Measurements from ENCODE around the gene FNTB. TPM values are rescaled to one million over a fixed set of nuclear protein-coding genes. Genes with fewer than 3 reads are reported as not detected.

Gene FNTB
- total and polyA plus RNA-seq, 2 experiments from 2014 or later = 8.6 to 12.5 TPM

DNA sequence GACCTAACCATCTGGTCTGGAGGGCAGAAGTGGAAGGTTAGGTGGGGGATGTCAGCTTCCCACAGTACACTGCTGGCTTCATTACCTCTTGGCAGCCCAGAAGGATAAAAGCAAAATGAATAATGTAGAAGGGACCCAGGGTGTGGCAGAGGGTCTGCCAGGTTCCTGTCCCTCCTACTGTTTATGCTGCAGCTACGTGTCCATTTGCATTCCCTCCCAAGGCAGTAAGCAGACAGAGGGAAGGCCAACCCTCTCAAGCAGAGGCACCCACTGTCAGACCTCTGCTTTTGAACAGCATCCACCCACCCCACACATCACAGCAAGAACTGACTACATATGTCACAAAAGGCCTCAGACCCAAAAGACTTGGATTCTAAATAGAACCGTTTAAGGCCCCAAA lies 96.2 kb downstream of the FNTB start:
- Histone ChIP-seq H3K36me3 (ENCODE audit: insufficient read depth) (peaks cover 37% of the 10 kb centered on the region), H3K4me1 (ENCODE audit: insufficient read depth) (0 out of 2 replicates have a peak, but pooled peaks cover 4% of the 10 kb centered on the region), H3K4me3 (no peak overlapping the region), H3K79me2 (replicated peaks; ENCODE audit: insufficient read depth) (peaks cover 25% of the 10 kb centered on the region), H2AFZ (no peak overlapping the region), H3K27me3 (ENCODE audit: insufficient read depth) (no peaks in the 10 kb centered on the region), H3K9me2 (ENCODE audit: insufficient read depth) (no peaks in the 10 kb centered on the region), H3F3A (replicated peaks; ENCODE audit: low read depth) (no peaks in the 10 kb centered on the region), H3K27ac (ENCODE audit: low read depth) (no peak overlapping the region), H3K4me2 (no peak overlapping the region), H4K20me1 (replicated peaks; ENCODE audit: insufficient read depth) (peaks cover 9% of the 10 kb centered on the region; the same call in 1 of the 2 replicates)
- ATAC-seq (no peak), DNase-seq (ENCODE audit: low spot score) (no peak)
- Mint-ChIP-seq H3K4me3 (no peak overlapping the region), H3K36me3 (ENCODE audit: low read depth) (peaks cover 62% of the 10 kb centered on the region), H3K4me1 (peaks cover 15% of the 10 kb centered on the region), H3K9me3 (peaks cover 29% of the 10 kb centered on the region), H3K27ac (no peak overlapping the region), H3K27me3 (ENCODE audit: insufficient read depth, low read depth, poor library complexity) (peaks cover 3% of the 10 kb centered on the region)
- no peak for TF ChIP-seq EZH2 (IDR thresholded peaks at IDR 0.05; ENCODE audit: low read depth, unreplicated experiment)
- TF ChIP-seq, protein P1, sequence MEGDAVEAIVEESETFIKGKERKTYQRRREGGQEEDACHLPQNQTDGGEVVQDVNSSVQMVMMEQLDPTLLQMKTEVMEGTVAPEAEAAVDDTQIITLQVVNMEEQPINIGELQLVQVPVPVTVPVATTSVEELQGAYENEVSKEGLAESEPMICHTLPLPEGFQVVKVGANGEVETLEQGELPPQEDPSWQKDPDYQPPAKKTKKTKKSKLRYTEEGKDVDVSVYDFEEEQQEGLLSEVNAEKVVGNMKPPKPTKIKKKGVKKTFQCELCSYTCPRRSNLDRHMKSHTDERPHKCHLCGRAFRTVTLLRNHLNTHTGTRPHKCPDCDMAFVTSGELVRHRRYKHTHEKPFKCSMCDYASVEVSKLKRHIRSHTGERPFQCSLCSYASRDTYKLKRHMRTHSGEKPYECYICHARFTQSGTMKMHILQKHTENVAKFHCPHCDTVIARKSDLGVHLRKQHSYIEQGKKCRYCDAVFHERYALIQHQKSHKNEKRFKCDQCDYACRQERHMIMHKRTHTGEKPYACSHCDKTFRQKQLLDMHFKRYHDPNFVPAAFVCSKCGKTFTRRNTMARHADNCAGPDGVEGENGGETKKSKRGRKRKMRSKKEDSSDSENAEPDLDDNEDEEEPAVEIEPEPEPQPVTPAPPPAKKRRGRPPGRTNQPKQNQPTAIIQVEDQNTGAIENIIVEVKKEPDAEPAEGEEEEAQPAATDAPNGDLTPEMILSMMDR (conservative IDR thresholded peaks at IDR 0.05; ENCODE audit: low read depth in 2 of 2) = no peak
- no peak for TF ChIP-seq STAT1 (IDR thresholded peaks at IDR 0.05; ENCODE audit: unreplicated experiment)
- TF ChIP-seq EZH2phosphoT487 (IDR thresholded peaks at IDR 0.05; ENCODE audit: unreplicated experiment) = no peak
- no peak for TF ChIP-seq POLR2AphosphoS5 (IDR thresholded peaks at IDR 0.05; ENCODE audit: low read depth)

DNA sequence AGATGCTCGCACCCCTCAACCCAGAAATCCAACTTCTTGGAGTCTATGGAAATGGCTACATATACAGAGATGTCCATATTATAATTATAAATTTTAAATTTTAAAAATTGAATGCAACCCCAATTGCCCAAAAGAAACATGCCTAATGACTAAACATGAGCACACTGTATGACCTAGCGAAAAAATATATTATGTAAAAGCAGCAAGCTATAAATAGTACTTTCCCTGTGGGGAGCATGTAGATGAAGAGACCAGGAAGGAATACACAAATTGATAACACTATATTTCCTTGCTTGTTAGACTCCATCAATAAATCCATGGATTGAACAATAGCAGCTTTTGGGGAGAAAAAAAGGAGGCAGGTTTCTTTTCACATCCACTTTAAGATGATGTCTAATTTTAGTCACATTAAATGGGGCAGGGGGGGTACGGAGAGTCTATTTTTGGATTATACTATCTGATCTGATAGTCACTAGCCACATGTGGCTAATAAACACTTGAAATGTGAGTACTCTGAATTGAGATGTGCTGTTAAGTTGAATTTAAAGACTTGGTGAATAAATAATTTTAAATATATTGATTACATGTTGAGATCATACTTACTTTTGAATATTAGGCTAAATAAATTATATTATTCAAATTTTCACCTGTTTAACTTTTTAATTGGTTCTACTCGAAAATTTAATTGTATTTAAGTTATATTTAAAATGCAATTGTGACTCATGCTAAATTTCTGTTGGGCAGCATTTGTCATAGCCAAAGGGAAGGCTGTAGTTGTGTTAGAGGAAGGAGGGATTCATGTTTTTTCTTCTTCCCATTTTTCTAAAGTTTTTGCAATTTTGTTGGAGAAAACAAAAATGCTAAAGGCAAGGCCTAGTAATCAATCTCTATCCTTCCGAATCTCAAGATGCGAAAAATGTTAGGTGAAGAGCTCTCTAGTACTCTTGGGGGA lies 98.1 kb downstream of the FNTB start:
- Histone ChIP-seq H3F3A (replicated peaks; ENCODE audit: low read depth) (no peaks in the 10 kb centered on the region), H3K27me3 (ENCODE audit: insufficient read depth) (no peaks in the 10 kb centered on the region), H3K4me2 (no peak overlapping the region), H4K20me1 (replicated peaks; ENCODE audit: insufficient read depth) (peaks cover 11% of the 10 kb centered on the region), H3K4me3 (no peak overlapping the region), H3K27ac (ENCODE audit: low read depth) (no peak overlapping the region), H3K36me3 (ENCODE audit: insufficient read depth) (peaks cover 53% of the 10 kb centered on the region), H2AFZ (no peak overlapping the region), H3K9me2 (ENCODE audit: insufficient read depth) (0 out of 2 replicates have a peak, but pooled peaks cover 2% of the 10 kb centered on the region), H3K4me1 (ENCODE audit: insufficient read depth) (0 out of 2 replicates have a peak, but pooled peaks cover 4% of the 10 kb centered on the region), H3K79me2 (replicated peaks; ENCODE audit: insufficient read depth) (peaks cover 30% of the 10 kb centered on the region)
- Mint-ChIP-seq H3K4me1 (peaks cover 15% of the 10 kb centered on the region), H3K36me3 (ENCODE audit: low read depth) (peaks cover 80% of the 10 kb centered on the region), H3K9me3 (peaks cover 40% of the 10 kb centered on the region), H3K27me3 (ENCODE audit: insufficient read depth, low read depth, poor library complexity) (peaks cover 3% of the 10 kb centered on the region), H3K27ac (no peak overlapping the region), H3K4me3 (no peak overlapping the region)
- no peak for ATAC-seq
- DNase-seq (ENCODE audit: low spot score) = no peak
- no peak for TF ChIP-seq POLR2AphosphoS5 (IDR thresholded peaks at IDR 0.05; ENCODE audit: low read depth)
- TF ChIP-seq EZH2phosphoT487 (IDR thresholded peaks at IDR 0.05; ENCODE audit: unreplicated experiment) = no peak
- no peak for TF ChIP-seq ZNF114 (CRISPR knock-in tag; IDR thresholded peaks at IDR 0.05)
- no peak for TF ChIP-seq STAT1 (IDR thresholded peaks at IDR 0.05; ENCODE audit: unreplicated experiment)
- no peak for TF ChIP-seq ZNF331 (CRISPR knock-in tag; IDR thresholded peaks at IDR 0.05; ENCODE audit: low read depth)
- TF ChIP-seq, protein P1 (conservative IDR thresholded peaks at IDR 0.05; ENCODE audit: low read depth in 2 of 2) = no peak
- TF ChIP-seq NANOG (IDR thresholded peaks at IDR 0.05; ENCODE audit: borderline replicate concordance) = no peak
- TF ChIP-seq, protein P2, sequence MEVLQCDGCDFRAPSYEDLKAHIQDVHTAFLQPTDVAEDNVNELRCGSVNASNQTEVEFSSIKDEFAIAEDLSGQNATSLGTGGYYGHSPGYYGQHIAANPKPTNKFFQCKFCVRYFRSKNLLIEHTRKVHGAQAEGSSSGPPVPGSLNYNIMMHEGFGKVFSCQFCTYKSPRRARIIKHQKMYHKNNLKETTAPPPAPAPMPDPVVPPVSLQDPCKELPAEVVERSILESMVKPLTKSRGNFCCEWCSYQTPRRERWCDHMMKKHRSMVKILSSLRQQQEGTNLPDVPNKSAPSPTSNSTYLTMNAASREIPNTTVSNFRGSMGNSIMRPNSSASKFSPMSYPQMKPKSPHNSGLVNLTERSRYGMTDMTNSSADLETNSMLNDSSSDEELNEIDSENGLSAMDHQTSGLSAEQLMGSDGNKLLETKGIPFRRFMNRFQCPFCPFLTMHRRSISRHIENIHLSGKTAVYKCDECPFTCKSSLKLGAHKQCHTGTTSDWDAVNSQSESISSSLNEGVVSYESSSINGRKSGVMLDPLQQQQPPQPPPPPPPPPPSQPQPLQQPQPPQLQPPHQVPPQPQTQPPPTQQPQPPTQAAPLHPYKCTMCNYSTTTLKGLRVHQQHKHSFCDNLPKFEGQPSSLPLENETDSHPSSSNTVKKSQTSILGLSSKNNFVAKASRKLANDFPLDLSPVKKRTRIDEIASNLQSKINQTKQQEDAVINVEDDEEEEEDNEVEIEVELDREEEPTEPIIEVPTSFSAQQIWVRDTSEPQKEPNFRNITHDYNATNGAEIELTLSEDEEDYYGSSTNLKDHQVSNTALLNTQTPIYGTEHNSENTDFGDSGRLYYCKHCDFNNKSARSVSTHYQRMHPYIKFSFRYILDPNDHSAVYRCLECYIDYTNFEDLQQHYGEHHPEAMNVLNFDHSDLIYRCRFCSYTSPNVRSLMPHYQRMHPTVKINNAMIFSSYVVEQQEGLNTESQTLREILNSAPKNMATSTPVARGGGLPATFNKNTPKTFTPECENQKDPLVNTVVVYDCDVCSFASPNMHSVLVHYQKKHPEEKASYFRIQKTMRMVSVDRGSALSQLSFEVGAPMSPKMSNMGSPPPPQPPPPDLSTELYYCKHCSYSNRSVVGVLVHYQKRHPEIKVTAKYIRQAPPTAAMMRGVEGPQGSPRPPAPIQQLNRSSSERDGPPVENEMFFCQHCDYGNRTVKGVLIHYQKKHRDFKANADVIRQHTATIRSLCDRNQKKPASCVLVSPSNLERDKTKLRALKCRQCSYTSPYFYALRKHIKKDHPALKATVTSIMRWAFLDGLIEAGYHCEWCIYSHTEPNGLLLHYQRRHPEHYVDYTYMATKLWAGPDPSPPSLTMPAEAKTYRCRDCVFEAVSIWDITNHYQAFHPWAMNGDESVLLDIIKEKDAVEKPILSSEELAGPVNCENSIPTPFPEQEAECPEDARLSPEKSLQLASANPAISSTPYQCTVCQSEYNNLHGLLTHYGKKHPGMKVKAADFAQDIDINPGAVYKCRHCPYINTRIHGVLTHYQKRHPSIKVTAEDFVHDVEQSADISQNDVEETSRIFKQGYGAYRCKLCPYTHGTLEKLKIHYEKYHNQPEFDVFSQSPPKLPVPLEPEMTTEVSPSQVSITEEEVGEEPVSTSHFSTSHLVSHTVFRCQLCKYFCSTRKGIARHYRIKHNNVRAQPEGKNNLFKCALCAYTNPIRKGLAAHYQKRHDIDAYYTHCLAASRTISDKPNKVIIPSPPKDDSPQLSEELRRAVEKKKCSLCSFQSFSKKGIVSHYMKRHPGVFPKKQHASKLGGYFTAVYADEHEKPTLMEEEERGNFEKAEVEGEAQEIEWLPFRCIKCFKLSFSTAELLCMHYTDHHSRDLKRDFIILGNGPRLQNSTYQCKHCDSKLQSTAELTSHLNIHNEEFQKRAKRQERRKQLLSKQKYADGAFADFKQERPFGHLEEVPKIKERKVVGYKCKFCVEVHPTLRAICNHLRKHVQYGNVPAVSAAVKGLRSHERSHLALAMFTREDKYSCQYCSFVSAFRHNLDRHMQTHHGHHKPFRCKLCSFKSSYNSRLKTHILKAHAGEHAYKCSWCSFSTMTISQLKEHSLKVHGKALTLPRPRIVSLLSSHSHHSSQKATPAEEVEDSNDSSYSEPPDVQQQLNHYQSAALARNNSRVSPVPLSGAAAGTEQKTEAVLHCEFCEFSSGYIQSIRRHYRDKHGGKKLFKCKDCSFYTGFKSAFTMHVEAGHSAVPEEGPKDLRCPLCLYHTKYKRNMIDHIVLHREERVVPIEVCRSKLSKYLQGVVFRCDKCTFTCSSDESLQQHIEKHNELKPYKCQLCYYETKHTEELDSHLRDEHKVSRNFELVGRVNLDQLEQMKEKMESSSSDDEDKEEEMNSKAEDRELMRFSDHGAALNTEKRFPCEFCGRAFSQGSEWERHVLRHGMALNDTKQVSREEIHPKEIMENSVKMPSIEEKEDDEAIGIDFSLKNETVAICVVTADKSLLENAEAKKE (CRISPR knock-in tag; IDR thresholded peaks at IDR 0.05) = no peak
- no peak for TF ChIP-seq EZH2 (IDR thresholded peaks at IDR 0.05; ENCODE audit: low read depth, unreplicated experiment)

Measured in GM23338 (cell line).